ENCODE measurements around the gene SBF2.

Gene SBF2

GRCh38 chr11:9796266-9796665 lies 497.8 kb downstream of the SBF2 start:
- no peak for DNase-seq

GRCh38 chr11:9790703-9791102 lies 503.3 kb downstream of the SBF2 start:
- no peak for DNase-seq

GRCh38 chr11:9789910-9790309 lies 504.1 kb downstream of the SBF2 start:
- DNase-seq: no peak

GRCh38 chr11:9787981-9788521 lies 506.0 kb downstream of the SBF2 start:
- no peak for DNase-seq

- DNase-seq: no peak
These were observed 506.8 kb downstream of the SBF2 start for GRCh38 chr11:9787260-9787659.

- DNase-seq: no peak
These were observed 509.3 kb downstream of the SBF2 start for GRCh38 chr11:9784602-9785315.

GRCh38 chr11:9783986-9784385 lies 510.0 kb downstream of the SBF2 start:
- DNase-seq: no peak

GRCh38 chr11:9780929-9781328 lies 513.1 kb downstream of the SBF2 start:
- no peak for DNase-seq

- DNase-seq: no peak
These were observed 516.5 kb downstream of the SBF2 start for GRCh38 chr11:9777525-9777924.

- DNase-seq: no peak
These were observed 517.0 kb downstream of the SBF2 start for GRCh38 chr11:9777066-9777465.

- no peak for DNase-seq
These were observed 517.8 kb downstream of the SBF2 start for GRCh38 chr11:9776203-9776602.

GRCh38 chr11:9775398-9775779 lies 518.6 kb downstream of the SBF2 start:
- no peak for DNase-seq

GRCh38 chr11:9774591-9775397 lies 519.2 kb downstream of the SBF2 start:
- DNase-seq: no peak

- no peak for DNase-seq
These were observed 519.9 kb downstream of the SBF2 start for GRCh38 chr11:9774109-9774508.

- DNase-seq: no peak
These were observed 520.5 kb downstream of the SBF2 start for GRCh38 chr11:9773524-9773923.

- DNase-seq: no peak
These were observed 521.8 kb downstream of the SBF2 start for GRCh38 chr11:9772218-9772617.

- DNase-seq: no peak
These were observed 522.9 kb downstream of the SBF2 start for GRCh38 chr11:9771071-9771511.

- no peak for DNase-seq
These were observed 524.4 kb downstream of the SBF2 start for GRCh38 chr11:9769621-9770020.

- DNase-seq: no peak
These were observed 528.5 kb downstream of the SBF2 start for GRCh38 chr11:9765320-9766101.

- no peak for DNase-seq
These were observed 530.7 kb downstream of the SBF2 start for GRCh38 chr11:9763301-9763700.

- no peak for DNase-seq
These were observed 531.5 kb downstream of the SBF2 start for GRCh38 chr11:9762531-9762930.

GRCh38 chr11:9761441-9761945 lies 532.5 kb downstream of the SBF2 start:
- no peak for DNase-seq

- no peak for DNase-seq
These were observed 533.8 kb downstream of the SBF2 start for GRCh38 chr11:9760193-9760575.

Data from CD4-positive, alpha-beta T cell treated with Interleukin-21 for 1 hour (primary cell).